Testis (tissue), 3 donors: Measurements from ENCODE around the gene SLC26A11. TPM values are rescaled to one million over a fixed set of nuclear protein-coding genes. Genes with fewer than 3 reads are reported as not detected.

ENCODE experiments used
- DNase-seq: peaks from one replicate; pipeline ENCODE4 v3.0.0-alpha.2; 2019
- H3K27ac ChIP-seq, 2 donors: fragments of 200-600 bp; sonication (generic); one replicate each; pipeline ENCODE4 v1.5.1; 2019
- H3K27me3 ChIP-seq: fragments of 200-600 bp; sonication (generic); one replicate; pipeline ENCODE4 v1.5.1; 2019
- H3K36me3 ChIP-seq: fragments of 200-600 bp; sonication (generic); one replicate; pipeline ENCODE4 v1.5.1; 2017; ENCODE audit warnings: low read depth; ENCODE audit errors: missing control alignments
- H3K4me1 ChIP-seq: fragments of 200-600 bp; sonication (generic); one replicate; pipeline ENCODE4 v1.5.1; 2019
- H3K4me3 ChIP-seq, 2 donors: fragments of 200-600 bp; sonication (generic); one replicate each; pipeline ENCODE4 v1.5.1; 2017 to 2019
- H3K9me3 ChIP-seq: fragments of 200-600 bp; sonication (generic); one replicate; pipeline ENCODE4 v1.5.1; 2017
- POLR2A ChIP-seq: fragments of 450-650 bp; IDR thresholded peaks from one replicate; pipeline ENCODE4 v1.6.1; 2017; ENCODE audit warnings: antibody characterized with exemption, mild to moderate bottlenecking, moderate library complexity
- WGBS, 2 donors: methylation state at CpG; one replicate each; pipeline ENCODE4 v1.1.5; 2018; 5-methylcytosine and 5-hydroxymethylcytosine counted together
- intact Hi-C: fragments of 100-400 bp; cut with DNase I; formaldehyde crosslinking; loops from one replicate; pipeline ENCODE4 v1.15.1; 2023; ENCODE audit warnings: low total_unique reads
- polyA plus RNA-seq: library from polyadenylated mRNA; stranded (reverse); fragments of 350-450 nt; fragmentation: Illumina TruSeq; extraction: RNeasy Lipid Tissue Mini Kit (QIAGEN cat#74804); gene quantifications from one replicate; pipeline ENCODE4 v1.2.3, GENCODE V29; 2014; ENCODE audit warnings: low read depth, low replicate concordance; ENCODE audit not compliant: insufficient read depth
- total RNA-seq, 2 donors: library from RNA; depleted of rRNA; stranded (reverse); fragments of >200 nt; gene quantifications; one replicate each; pipeline ENCODE4 v1.2.3, GENCODE V29; 2016
- TF ChIP-seq, protein P1 (sequence below), 3 experiments: fragments of 450-650 bp in 2 of 3; fragments of 200-600 bp in 1 of 3; sonication (generic) in 1 of 3; IDR thresholded peaks; one replicate each; pipeline ENCODE4 v1.5.1; 2016 to 2019; ENCODE audit warnings: antibody characterized with exemption in 3 of 3, mild to moderate bottlenecking in 2 of 3, moderate library complexity in 1 of 3

SLC26A11 gene
- total and polyA plus RNA-seq, 3 donors from 2014 or later, result 8.4 to 19.0 (median 16.9) TPM

DNA sequence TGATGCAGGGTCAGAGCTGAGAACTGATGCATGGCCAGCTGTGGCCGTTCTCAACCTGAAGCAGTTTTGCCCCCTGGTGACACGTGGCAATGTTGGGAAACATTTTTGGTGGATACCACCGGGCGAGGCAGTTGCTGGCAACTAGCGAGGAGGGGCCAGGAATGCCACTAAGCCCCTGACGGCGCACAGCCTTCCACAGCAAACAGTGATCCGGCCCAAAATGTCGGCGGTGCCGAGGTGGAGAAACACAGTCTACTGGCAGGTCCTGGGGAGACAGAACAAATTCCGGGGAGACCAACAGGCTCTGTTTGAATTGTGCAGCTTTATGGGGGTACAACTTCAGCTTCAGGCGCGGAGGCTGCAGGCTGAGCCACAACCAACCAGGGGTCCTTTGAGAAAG is 8.2 kb downstream of the SLC26A11 start:
- Histone ChIP-seq H3K4me3 (no peak overlapping the region), H3K4me1 (no peaks in the 10 kb centered on the region), H3K9me3 (no peaks in the 10 kb centered on the region), H3K27ac (no peak overlapping the region), H3K36me3 (no peaks in the 10 kb centered on the region), H3K27me3 (no peaks in the 10 kb centered on the region)
- DNase-seq, result no peak
- TF ChIP-seq POLR2A, result no peak
- TF ChIP-seq, protein P1, sequence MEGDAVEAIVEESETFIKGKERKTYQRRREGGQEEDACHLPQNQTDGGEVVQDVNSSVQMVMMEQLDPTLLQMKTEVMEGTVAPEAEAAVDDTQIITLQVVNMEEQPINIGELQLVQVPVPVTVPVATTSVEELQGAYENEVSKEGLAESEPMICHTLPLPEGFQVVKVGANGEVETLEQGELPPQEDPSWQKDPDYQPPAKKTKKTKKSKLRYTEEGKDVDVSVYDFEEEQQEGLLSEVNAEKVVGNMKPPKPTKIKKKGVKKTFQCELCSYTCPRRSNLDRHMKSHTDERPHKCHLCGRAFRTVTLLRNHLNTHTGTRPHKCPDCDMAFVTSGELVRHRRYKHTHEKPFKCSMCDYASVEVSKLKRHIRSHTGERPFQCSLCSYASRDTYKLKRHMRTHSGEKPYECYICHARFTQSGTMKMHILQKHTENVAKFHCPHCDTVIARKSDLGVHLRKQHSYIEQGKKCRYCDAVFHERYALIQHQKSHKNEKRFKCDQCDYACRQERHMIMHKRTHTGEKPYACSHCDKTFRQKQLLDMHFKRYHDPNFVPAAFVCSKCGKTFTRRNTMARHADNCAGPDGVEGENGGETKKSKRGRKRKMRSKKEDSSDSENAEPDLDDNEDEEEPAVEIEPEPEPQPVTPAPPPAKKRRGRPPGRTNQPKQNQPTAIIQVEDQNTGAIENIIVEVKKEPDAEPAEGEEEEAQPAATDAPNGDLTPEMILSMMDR (IDR thresholded peaks at IDR 0.05), result no peak
- WGBS, 2 donors, result 67 to 89% methylated on average over 2 to 14 of the region's 14 CpGs
- intact Hi-C loops, result no loop called here

DNA sequence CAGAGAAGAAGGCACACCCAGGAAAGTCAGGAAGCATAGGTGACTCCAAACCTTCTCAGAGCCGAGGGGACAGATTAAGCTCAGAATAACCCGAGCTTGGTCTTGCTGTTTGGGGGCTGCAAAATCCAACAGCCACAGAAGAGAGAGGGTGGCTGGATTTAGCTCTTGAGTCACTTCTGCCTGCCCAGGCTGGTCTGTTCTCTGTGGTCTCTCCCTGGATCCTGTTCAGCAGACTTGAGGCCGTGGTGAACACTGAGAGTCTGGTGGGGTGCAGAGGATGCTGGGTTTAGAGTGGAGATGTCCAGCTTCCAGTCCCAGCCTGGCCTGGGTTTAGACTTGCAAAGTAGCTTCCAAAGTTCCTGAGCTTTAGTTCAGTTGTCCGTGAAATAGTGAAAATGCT is 8.8 kb downstream of the SLC26A11 start:
- Histone ChIP-seq H3K27ac (no peak overlapping the region), H3K27me3 (no peaks in the 10 kb centered on the region), H3K36me3 (no peaks in the 10 kb centered on the region), H3K4me1 (no peaks in the 10 kb centered on the region), H3K4me3 (no peak overlapping the region), H3K9me3 (no peaks in the 10 kb centered on the region)
- TF ChIP-seq, protein P1 (IDR thresholded peaks at IDR 0.05), result no peak
- TF ChIP-seq POLR2A, result no peak
- intact Hi-C loops, result no loop called here
- no peak for DNase-seq
- 84 to 93% methylated on average over 4 of the region's 4 CpGs for WGBS, 2 donors

DNA sequence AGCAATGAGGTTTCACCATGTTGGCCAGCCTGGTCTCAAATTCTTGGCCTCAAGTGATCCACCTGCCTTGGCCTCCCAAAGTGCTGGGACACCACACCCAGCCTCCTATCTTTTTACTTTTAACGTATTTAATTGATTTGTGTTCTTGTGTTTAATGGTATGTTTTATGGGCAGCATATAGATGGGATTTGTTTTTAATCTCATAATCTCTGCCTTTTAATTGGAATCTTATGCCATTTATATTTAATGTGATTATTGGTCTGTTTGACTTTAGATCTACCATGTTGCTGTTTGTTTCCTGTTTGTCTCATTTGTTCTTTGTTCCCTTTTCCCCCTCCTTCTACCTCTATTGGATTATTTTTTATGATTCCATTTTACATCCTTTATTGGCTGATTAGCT is 12.2 kb downstream of the SLC26A11 start:
- H3K27ac ChIP-seq, result no peak overlapping the region
- 95 to 100% methylated on average over 1 of the region's 1 CpG for WGBS, 2 donors

DNA sequence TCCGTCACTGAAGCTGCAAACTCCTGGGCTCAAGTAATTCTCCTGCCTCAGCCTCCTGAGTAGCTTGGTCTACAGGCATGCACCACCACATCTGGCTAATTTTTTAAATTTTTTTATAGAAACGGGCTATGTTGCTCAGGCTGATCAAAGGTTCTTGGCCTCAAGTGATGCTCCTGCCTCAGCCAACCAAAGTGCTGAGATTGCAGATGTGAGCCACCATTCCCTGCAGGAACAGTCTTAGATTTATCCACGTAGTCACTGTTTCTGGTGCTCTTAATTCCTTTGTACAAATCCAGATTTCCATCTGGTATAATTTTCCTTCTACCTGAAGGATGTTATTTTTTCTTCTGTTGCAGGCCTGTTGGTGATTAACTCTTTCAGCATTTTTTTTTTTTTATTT is 13.0 kb downstream of the SLC26A11 start:
- WGBS, 2 donors, result 94 to 99% methylated on average over 3 of the region's 3 CpGs
- TF ChIP-seq, protein P1 (IDR thresholded peaks at IDR 0.05), result no peak
- TF ChIP-seq POLR2A, result no peak
- no peak overlapping the region for H3K27ac ChIP-seq
- H3K4me1 ChIP-seq, result no peaks in the 10 kb centered on the region
- intact Hi-C loops, result no loop called here
- H3K4me3 ChIP-seq, result no peak overlapping the region
- H3K9me3 ChIP-seq, result no peaks in the 10 kb centered on the region
- no peaks in the 10 kb centered on the region for H3K36me3 ChIP-seq
- H3K27me3 ChIP-seq, result no peaks in the 10 kb centered on the region
- no peak for DNase-seq

More for the DNA sequence above, 12.2 kb downstream of the SLC26A11 start:
- Histone ChIP-seq H3K9me3 (no peaks in the 10 kb centered on the region), H3K4me3 (no peak overlapping the region), H3K36me3 (no peaks in the 10 kb centered on the region), H3K4me1 (no peaks in the 10 kb centered on the region), H3K27me3 (no peaks in the 10 kb centered on the region)
- intact Hi-C loops, result no loop called here
- TF ChIP-seq, protein P1 (IDR thresholded peaks at IDR 0.05), result no peak
- no peak for TF ChIP-seq POLR2A
- no peak for DNase-seq

DNA sequence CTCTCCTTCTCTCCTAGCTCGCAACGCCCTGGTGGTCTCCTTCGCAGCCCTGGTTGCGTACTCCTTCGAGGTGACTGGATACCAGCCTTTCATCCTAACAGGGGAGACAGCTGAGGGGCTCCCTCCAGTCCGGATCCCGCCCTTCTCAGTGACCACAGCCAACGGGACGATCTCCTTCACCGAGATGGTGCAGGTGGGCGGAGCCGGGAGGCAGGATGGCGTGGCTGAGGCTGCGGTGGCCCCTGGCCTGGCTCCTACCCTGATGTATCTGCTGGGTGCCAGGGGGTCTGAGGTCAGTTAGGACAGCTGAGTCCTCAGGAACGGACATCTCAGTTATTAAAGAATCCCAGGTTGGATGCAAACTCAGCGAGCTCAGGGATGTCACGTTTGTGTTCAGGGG is 16.7 kb downstream of the SLC26A11 start:
- Histone ChIP-seq H3K4me3 (no peak overlapping the region), H3K27ac (no peak overlapping the region), H3K4me1 (no peaks in the 10 kb centered on the region), H3K27me3 (no peaks in the 10 kb centered on the region), H3K36me3 (no peaks in the 10 kb centered on the region), H3K9me3 (no peaks in the 10 kb centered on the region)
- WGBS, 2 donors, result 82 to 86% methylated on average over 6 to 17 of the region's 17 CpGs
- DNase-seq, result no peak
- intact Hi-C loops, result no loop called here
- TF ChIP-seq, protein P1 (IDR thresholded peaks at IDR 0.05), result no peak
- no peak for TF ChIP-seq POLR2A
